Activated T-cell treated with anti-CD3 and anti-CD28 coated beads, Interleukin-2, amount 50 U/mL, for 24 hours (primary cell): ENCODE data around the gene CD59.

ENCODE experiments used
- DNase-seq: peaks from one replicate; pipeline ENCODE4 v3.0.0-alpha.2; 2020
- H3K27ac Mint-ChIP-seq: 2 replicates; pipeline ENCODE4 v1.8.0; 2020; ENCODE audit warnings: mild to moderate bottlenecking, mixed read lengths
- H3K27me3 Mint-ChIP-seq: 2 replicates; pipeline ENCODE4 v1.8.0; 2020; ENCODE audit warnings: mixed read lengths
- H3K36me3 Mint-ChIP-seq: 2 replicates; pipeline ENCODE4 v1.8.0; 2020; ENCODE audit warnings: low read depth, mixed read lengths
- H3K4me1 Mint-ChIP-seq: 2 replicates; pipeline ENCODE4 v1.8.0; 2020; ENCODE audit warnings: low read depth, mixed read lengths
- H3K4me3 Mint-ChIP-seq: 2 replicates; pipeline ENCODE4 v1.8.0; 2020; ENCODE audit warnings: mild to moderate bottlenecking, moderate library complexity, mixed read lengths
- H3K9me3 Mint-ChIP-seq: 2 replicates; pipeline ENCODE4 v1.8.0; 2020; ENCODE audit warnings: mixed read lengths

CD59 gene

DNA sequence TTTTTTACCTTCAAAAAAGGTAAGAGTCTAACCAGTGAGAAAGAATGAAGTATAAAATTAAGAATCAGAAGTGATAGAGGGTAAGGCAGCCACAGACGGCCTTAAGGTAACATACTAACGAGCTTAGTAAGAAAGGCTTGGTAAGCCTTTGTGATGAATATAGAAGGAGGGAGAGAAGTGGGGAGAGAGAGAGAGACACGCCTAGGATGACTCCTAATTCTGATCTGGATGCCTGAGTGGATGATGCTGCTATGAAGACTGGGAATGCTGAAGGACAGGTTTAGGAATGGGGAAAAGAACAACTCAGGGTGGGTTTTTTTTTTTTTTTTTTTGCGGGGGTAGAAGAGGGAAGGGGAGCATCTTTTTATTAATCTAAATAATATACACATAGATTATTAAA is 33.3 kb upstream of the CD59 start:
- H3K4me3 Mint-ChIP-seq: no peak overlapping the region
- DNase-seq: no peak
- no peaks in the 10 kb centered on the region for H3K9me3 Mint-ChIP-seq
- H3K36me3 Mint-ChIP-seq: peaks cover 65% of the 10 kb centered on the region
- H3K4me1 Mint-ChIP-seq: peaks cover 44% of the 10 kb centered on the region
- no peak overlapping the region for H3K27ac Mint-ChIP-seq
- no peaks in the 10 kb centered on the region for H3K27me3 Mint-ChIP-seq

DNA sequence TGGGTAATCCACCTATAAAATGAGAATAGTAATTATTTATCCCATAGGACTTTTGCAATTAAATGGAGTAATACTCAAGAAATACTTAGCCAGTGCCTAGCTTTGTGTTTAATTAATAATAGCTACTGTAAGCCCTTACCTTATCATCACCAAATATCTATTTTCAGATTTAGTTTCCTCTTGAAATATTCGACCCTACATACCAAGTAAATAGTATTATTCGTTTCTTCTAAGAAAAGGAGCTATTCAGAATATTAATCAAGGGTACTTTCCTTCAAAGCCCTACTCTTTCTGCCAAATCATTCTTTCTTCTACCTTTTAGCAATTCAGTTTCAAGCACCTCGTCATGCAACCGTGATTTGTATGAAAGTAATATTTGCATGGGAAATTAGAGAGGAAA is 31.4 kb upstream of the CD59 start:
- no peak overlapping the region for H3K4me3 Mint-ChIP-seq
- no peak overlapping the region for H3K27ac Mint-ChIP-seq
- peaks cover 40% of the 10 kb centered on the region for H3K4me1 Mint-ChIP-seq
- no peaks in the 10 kb centered on the region for H3K27me3 Mint-ChIP-seq
- no peaks in the 10 kb centered on the region for H3K9me3 Mint-ChIP-seq
- no peak for DNase-seq
- H3K36me3 Mint-ChIP-seq: peaks cover 74% of the 10 kb centered on the region

- H3K36me3 Mint-ChIP-seq: peaks cover 82% of the 10 kb centered on the region
- no peak overlapping the region for H3K27ac Mint-ChIP-seq
- H3K4me1 Mint-ChIP-seq: peaks cover 26% of the 10 kb centered on the region
- H3K27me3 Mint-ChIP-seq: no peaks in the 10 kb centered on the region
- no peak for DNase-seq
- no peak overlapping the region for H3K4me3 Mint-ChIP-seq
- no peaks in the 10 kb centered on the region for H3K9me3 Mint-ChIP-seq
These were observed 29.9 kb upstream of the CD59 start for GRCh38 chr11:33766085-33766484.

- H3K4me3 Mint-ChIP-seq: no peak overlapping the region
- H3K4me1 Mint-ChIP-seq: peaks cover 18% of the 10 kb centered on the region
- H3K9me3 Mint-ChIP-seq: no peaks in the 10 kb centered on the region
- no peaks in the 10 kb centered on the region for H3K27me3 Mint-ChIP-seq
- no peak overlapping the region for H3K27ac Mint-ChIP-seq
- H3K36me3 Mint-ChIP-seq: peaks cover 89% of the 10 kb centered on the region
- no peak for DNase-seq
These were observed 25.2 kb upstream of the CD59 start for GRCh38 chr11:33761471-33761870.

DNA sequence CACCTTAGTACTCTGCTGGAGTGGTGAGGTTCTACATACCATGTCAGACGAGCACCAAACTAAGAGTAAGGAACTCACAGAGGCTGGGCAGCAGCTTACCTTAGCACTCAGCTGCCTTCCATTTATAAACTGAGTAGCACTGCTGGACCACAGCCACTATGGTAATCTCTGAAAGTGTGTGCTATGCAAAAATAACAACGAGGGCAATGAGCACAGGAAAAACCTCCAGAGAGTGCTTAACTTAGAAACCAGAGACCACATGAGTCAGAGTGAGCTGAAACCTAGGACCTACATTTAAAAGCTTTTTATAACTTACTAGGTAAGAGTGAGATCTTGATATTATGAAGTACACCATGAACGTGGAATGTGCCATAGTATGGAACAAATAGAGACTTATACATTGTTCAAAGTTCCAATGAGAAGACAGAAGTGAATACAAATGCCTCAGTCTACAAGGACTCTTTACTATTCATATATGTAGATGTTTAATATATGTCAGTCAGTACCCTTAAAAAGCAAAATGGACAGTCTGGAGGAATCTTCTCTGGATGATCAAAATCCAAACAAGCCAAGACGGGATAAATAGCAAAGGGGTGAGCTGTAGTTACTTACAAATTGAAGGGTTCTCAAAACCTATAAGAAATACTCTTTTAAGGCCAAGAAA is 17.2 kb upstream of the CD59 start:
- DNase-seq: no peak
- Mint-ChIP-seq H3K36me3 (peaks cover 73% of the 10 kb centered on the region), H3K27ac (peak overlapping the region; percentile 39), H3K4me1 (peaks cover 10% of the 10 kb centered on the region), H3K9me3 (no peaks in the 10 kb centered on the region), H3K27me3 (no peaks in the 10 kb centered on the region), H3K4me3 (no peak overlapping the region)

DNA sequence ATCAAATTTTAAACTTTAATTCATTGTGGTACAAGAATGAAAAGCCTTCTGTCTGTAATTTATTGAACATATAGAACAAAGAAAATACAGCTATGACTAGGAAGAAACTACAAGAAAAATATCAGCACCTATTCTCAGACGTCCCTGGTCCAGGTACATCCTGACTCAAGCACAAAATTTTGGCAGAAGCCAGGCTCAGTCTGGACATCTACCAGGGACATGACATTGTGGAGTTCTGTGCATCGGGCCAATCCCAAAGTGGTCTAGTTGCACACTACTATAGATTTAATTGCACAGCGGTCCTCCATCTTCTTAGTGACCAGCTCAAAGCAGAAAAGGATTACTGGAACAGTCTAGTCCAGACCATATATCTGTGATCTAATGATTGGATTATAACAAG is 15.7 kb upstream of the CD59 start:
- H3K27ac Mint-ChIP-seq: no peak overlapping the region
- H3K4me1 Mint-ChIP-seq: peaks cover 10% of the 10 kb centered on the region
- no peaks in the 10 kb centered on the region for H3K27me3 Mint-ChIP-seq
- DNase-seq: no peak
- H3K36me3 Mint-ChIP-seq: peaks cover 76% of the 10 kb centered on the region
- no peak overlapping the region for H3K4me3 Mint-ChIP-seq
- no peaks in the 10 kb centered on the region for H3K9me3 Mint-ChIP-seq

DNA sequence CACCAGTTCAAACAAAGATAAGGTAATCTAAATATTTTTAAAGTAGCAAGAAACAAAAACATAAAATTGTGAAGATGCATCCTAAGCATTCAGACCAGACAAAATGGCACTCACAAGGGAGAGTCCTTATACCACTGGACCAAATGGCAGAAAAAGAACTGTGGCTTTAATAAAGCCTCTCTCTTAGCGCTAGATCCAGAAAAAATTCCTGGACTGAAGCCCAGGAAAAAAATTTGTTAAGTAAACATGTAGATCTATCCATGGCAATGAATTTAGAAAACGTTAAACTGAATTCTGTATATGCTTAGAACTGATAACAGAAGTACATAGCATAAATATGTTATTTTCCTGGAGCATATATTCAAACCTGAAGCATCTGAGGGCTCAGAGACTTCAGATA is 11.8 kb upstream of the CD59 start:
- Mint-ChIP-seq H3K4me3 (no peak overlapping the region), H3K4me1 (peaks cover under 1% of the 10 kb centered on the region), H3K9me3 (no peaks in the 10 kb centered on the region), H3K27me3 (no peaks in the 10 kb centered on the region), H3K36me3 (peaks cover 74% of the 10 kb centered on the region), H3K27ac (no peak overlapping the region)
- no peak for DNase-seq

GRCh38 chr11:33743291-33743690 is 7.1 kb upstream of the CD59 start:
- H3K27ac Mint-ChIP-seq: no peak overlapping the region
- H3K27me3 Mint-ChIP-seq: no peaks in the 10 kb centered on the region
- H3K36me3 Mint-ChIP-seq: peaks cover 47% of the 10 kb centered on the region
- no peak for DNase-seq
- no peaks in the 10 kb centered on the region for H3K9me3 Mint-ChIP-seq
- peaks cover 3% of the 10 kb centered on the region for H3K4me1 Mint-ChIP-seq
- no peak overlapping the region for H3K4me3 Mint-ChIP-seq

- no peaks in the 10 kb centered on the region for H3K27me3 Mint-ChIP-seq
- no peak overlapping the region for H3K27ac Mint-ChIP-seq
- no peak overlapping the region for H3K4me3 Mint-ChIP-seq
- DNase-seq: no peak
- no peaks in the 10 kb centered on the region for H3K9me3 Mint-ChIP-seq
- H3K4me1 Mint-ChIP-seq: peaks cover 5% of the 10 kb centered on the region
- H3K36me3 Mint-ChIP-seq: peaks cover 39% of the 10 kb centered on the region
These were observed 6.1 kb upstream of the CD59 start for GRCh38 chr11:33742249-33742851.

- Mint-ChIP-seq H3K4me1 (peaks cover 9% of the 10 kb centered on the region), H3K36me3 (peaks cover 34% of the 10 kb centered on the region), H3K4me3 (no peak overlapping the region), H3K27me3 (peaks cover 4% of the 10 kb centered on the region), H3K27ac (no peak overlapping the region), H3K9me3 (no peaks in the 10 kb centered on the region)
- no peak for DNase-seq
These were observed 5.6 kb upstream of the CD59 start for GRCh38 chr11:33741806-33742205.

- no peak for DNase-seq
- Mint-ChIP-seq H3K36me3 (peaks cover 5% of the 10 kb centered on the region), H3K4me1 (peaks cover 36% of the 10 kb centered on the region), H3K27ac (no peak overlapping the region), H3K27me3 (peaks cover 11% of the 10 kb centered on the region), H3K4me3 (no peak overlapping the region), H3K9me3 (no peaks in the 10 kb centered on the region)
These were observed 1.2 kb upstream of the CD59 start for GRCh38 chr11:33737362-33737821.

DNA sequence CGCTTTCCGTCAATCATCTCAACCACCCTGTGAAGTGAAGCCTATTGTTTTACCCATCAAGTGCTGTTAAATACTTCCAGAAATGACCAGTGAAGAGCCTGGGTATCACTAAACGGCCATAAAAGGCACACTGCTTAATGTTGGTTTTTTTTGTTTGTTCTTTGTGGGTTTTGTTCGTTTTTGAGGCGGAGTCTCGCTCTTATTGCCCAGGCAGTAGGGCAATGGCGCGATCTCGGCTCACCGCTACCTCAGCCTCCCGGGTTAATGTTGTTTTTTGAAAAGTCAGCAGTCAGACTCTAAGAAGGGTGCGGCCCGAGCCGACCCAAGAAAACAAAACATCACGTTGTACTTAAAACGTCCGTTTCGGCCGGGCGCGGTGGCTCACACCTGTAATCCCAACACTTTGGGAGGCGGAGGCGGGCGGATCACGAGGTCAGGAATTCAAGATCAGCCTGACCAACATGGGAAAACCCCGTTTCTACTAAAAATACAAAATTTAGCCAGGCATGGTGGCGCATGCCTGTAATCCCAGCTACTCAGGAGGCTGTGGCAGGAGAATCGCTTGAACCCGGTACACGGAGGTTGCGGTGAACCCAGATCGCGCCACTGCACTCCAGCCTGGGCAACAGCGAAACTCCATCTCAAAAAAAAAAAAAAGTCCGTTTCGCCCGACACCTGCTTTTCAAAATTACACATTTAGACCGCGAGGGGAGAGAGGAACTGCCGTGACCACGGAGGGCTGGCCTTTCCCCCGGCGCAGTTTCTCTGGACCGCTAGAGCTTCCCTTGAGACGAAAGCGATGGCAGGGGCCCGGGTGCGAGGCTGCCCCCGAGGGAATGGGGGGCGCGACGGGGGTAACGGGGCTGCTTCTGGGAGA is 714 bp downstream of the CD59 start:
- H3K36me3 Mint-ChIP-seq: peaks cover 9% of the 10 kb centered on the region
- peak overlapping the region; percentile 85 for H3K27ac Mint-ChIP-seq
- peaks cover 49% of the 10 kb centered on the region for H3K4me1 Mint-ChIP-seq
- peak; percentile 53 for DNase-seq
- no peaks in the 10 kb centered on the region for H3K9me3 Mint-ChIP-seq
- H3K27me3 Mint-ChIP-seq: peaks cover 11% of the 10 kb centered on the region
- peak overlapping the region; percentile 81 for H3K4me3 Mint-ChIP-seq

- H3K4me3 Mint-ChIP-seq: peak overlapping the region; percentile 81
- H3K4me1 Mint-ChIP-seq: peaks cover 50% of the 10 kb centered on the region
- peaks cover 11% of the 10 kb centered on the region for H3K27me3 Mint-ChIP-seq
- H3K36me3 Mint-ChIP-seq: peaks cover 9% of the 10 kb centered on the region
- H3K9me3 Mint-ChIP-seq: no peaks in the 10 kb centered on the region
- no peak for DNase-seq
- no peak overlapping the region for H3K27ac Mint-ChIP-seq
These were observed 1.6 kb downstream of the CD59 start for GRCh38 chr11:33734441-33735270.

GRCh38 chr11:33733980-33734379 is 2.2 kb downstream of the CD59 start:
- peaks cover 12% of the 10 kb centered on the region for H3K36me3 Mint-ChIP-seq
- peaks cover 52% of the 10 kb centered on the region for H3K4me1 Mint-ChIP-seq

More at GRCh38 chr11:33733980-33734379, 2.2 kb downstream of the CD59 start:
- no peak overlapping the region for H3K27ac Mint-ChIP-seq
- no peaks in the 10 kb centered on the region for H3K9me3 Mint-ChIP-seq
- peak overlapping the region; percentile 81 for H3K4me3 Mint-ChIP-seq
- no peak for DNase-seq
- H3K27me3 Mint-ChIP-seq: peaks cover 14% of the 10 kb centered on the region
